SU-DHL-6 (cell line): ENCODE results near the gene OR2V1.

Source experiments
- EZH2phosphoT487 ChIP-seq: fragments of 200-600 bp; sonication (generic), shearing (Covaris generic); conservative IDR thresholded peaks from 2 replicates; pipeline ENCODE4 v1.6.1; 2018; ENCODE audit warnings: mild to moderate bottlenecking, antibody characterized with exemption, low read length, moderate library complexity, mixed read lengths
- TF ChIP-seq, protein P1 (sequence below): fragments of 200-600 bp; sonication (generic); IDR thresholded peaks from one replicate; pipeline ENCODE4 v1.5.1; 2017; ENCODE audit warnings: antibody characterized with exemption, mild to moderate bottlenecking, low read length, moderate library complexity; ENCODE audit not compliant: insufficient read depth, poor library complexity, severe bottlenecking

DNA sequence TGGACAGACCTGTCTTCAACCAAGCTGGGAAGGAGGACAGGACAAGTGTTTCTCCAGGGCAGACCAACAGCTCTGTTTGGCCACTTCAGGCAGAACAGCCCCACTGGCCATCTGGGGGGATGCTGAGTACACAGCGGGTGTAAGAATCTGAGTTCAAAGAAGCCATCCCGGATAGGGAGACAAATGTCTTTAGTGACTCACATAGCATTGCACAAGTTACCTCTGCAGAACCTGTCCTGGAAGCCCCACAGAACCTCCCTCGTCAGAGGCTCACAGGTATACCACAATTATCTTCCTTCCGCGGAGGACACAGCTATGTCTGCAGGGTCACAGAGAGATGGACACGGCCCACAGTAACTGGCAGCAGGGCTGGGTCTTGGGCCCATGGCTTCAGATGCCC, 18.4 kb upstream of the OR2V1 start:
- TF ChIP-seq, protein P1, sequence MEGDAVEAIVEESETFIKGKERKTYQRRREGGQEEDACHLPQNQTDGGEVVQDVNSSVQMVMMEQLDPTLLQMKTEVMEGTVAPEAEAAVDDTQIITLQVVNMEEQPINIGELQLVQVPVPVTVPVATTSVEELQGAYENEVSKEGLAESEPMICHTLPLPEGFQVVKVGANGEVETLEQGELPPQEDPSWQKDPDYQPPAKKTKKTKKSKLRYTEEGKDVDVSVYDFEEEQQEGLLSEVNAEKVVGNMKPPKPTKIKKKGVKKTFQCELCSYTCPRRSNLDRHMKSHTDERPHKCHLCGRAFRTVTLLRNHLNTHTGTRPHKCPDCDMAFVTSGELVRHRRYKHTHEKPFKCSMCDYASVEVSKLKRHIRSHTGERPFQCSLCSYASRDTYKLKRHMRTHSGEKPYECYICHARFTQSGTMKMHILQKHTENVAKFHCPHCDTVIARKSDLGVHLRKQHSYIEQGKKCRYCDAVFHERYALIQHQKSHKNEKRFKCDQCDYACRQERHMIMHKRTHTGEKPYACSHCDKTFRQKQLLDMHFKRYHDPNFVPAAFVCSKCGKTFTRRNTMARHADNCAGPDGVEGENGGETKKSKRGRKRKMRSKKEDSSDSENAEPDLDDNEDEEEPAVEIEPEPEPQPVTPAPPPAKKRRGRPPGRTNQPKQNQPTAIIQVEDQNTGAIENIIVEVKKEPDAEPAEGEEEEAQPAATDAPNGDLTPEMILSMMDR = no peak
- no peak for TF ChIP-seq EZH2phosphoT487
